ENCODE measurements around the gene PPFIA1. TPM values are rescaled to one million over a fixed set of nuclear protein-coding genes. Genes with fewer than 3 reads are reported as not detected.

The PPFIA1 gene
- total and polyA plus RNA-seq, 7 donors, result 13.2 to 62.1 (median 43.4) TPM

GRCh38 chr11:70313945-70314344 is 43.5 kb downstream of the PPFIA1 start:
- TF ChIP-seq POLR2A (IDR thresholded peaks at IDR 0.05) (no peak), POLR2AphosphoS5 (IDR thresholded peaks at IDR 0.05) (no peak), CTCF (IDR thresholded peaks at IDR 0.05) (no peak), EP300 (IDR thresholded peaks at IDR 0.05) (no peak)
- Histone ChIP-seq H3K27me3 (no peaks in the 10 kb centered on the region), H3K4me1 (no peaks in the 10 kb centered on the region), H3K9me3 (no peaks in the 10 kb centered on the region), H3K4me3 (no peak overlapping the region), H3K27ac (no peak overlapping the region), H3K36me3 (peaks cover 0 to 5% (median 0%) of the 10 kb centered on the region in 4 donors)
- intact Hi-C loops (cut with DNase I), result no loop called here
- WGBS, 2 donors, result 77 to 91% methylated on average over 8 of the region's 8 CpGs
- DNase-seq, result no peak

- TF ChIP-seq EP300 (IDR thresholded peaks at IDR 0.05) (no peak), POLR2AphosphoS5 (IDR thresholded peaks at IDR 0.05) (no peak), CTCF (IDR thresholded peaks at IDR 0.05) (no peak), POLR2A (IDR thresholded peaks at IDR 0.05) (no peak)
- no peak overlapping the region for H3K4me3 ChIP-seq
- DNase-seq, result peak; percentile 45
- H3K36me3 ChIP-seq, result peaks cover 0 to 8% (median 0%) of the 10 kb centered on the region in 4 donors
- intact Hi-C loops (cut with DNase I), result no loop called here
- no peaks in the 10 kb centered on the region for H3K4me1 ChIP-seq
- H3K9me3 ChIP-seq, result no peaks in the 10 kb centered on the region
- no peaks in the 10 kb centered on the region for H3K27me3 ChIP-seq
- 79 to 89% methylated on average over 10 of the region's 10 CpGs for WGBS, 2 donors
- H3K27ac ChIP-seq, result no peak overlapping the region
Observed at GRCh38 chr11:70314730-70315129, 44.2 kb downstream of the PPFIA1 start.

DNA sequence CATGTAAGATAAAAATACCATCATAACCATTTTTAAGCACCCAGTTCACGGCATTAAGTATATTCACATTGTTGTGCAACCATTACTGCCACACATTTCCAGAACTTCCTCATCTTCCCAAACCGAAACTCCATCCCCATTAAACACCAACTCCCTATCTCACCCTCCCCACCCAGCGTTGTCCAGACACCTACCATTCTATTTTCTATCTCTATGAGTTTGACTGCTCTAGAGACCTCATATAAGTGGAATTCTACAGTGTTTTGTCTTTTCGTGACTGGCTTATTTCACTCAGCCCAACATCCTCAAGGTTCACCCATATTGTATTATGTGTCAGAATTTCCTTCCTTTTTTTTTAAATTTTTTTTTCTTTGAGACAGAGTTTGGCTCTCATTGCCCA is 45.2 kb downstream of the PPFIA1 start:
- peaks cover 0 to 8% (median 0%) of the 10 kb centered on the region in 4 donors for H3K36me3 ChIP-seq
- H3K4me1 ChIP-seq, result no peaks in the 10 kb centered on the region
- intact Hi-C loops (cut with DNase I), result no loop called here
- no peak for TF ChIP-seq POLR2AphosphoS5 (IDR thresholded peaks at IDR 0.05)
- no peak for TF ChIP-seq POLR2A (IDR thresholded peaks at IDR 0.05)
- TF ChIP-seq EP300 (IDR thresholded peaks at IDR 0.05), result no peak
- TF ChIP-seq CTCF (IDR thresholded peaks at IDR 0.05), result no peak
- peak; percentile 18 for DNase-seq
- no peaks in the 10 kb centered on the region for H3K27me3 ChIP-seq
- H3K4me3 ChIP-seq, result no peak overlapping the region
- H3K9me3 ChIP-seq, result no peaks in the 10 kb centered on the region
- WGBS, 2 donors, result 71 to 88% methylated on average over 4 of the region's 4 CpGs
- no peak overlapping the region for H3K27ac ChIP-seq

DNA sequence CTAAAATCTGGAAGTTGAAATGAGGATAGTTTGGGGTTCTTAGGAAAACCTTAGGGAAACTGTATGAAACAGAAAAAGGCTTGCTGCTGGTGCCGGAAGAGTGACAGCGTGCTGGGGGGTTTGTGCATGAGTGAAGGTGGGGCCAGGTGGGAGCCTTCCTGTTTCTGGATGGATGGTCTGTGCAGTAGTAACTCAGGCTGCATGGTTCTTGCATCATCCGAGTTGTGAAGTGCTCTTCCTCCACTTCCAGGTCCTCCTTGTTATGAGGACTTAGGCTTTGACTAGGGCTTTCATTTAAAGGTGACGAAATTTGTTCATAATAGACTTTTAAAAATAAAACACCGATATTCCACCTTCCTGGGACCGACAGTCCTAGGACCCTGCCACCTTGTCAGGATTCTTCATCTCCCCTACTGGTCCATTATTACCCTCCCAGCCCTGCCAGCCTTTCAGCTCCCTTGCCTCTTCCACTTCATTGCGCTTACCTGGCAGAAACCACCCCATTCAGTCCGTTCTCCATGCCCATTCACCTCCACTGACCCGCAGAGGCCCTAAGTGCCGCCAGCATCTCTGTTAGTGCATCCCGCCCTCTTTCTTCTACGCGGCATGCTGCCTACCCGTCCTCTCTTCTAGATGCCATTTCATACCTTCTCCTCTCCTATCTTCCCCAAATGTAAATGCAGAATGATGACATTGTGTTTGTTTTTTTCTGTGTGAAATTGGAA is 47.3 kb downstream of the PPFIA1 start:
- Histone ChIP-seq H3K9me3 (no peaks in the 10 kb centered on the region), H3K27ac (no peak overlapping the region), H3K4me1 (no peaks in the 10 kb centered on the region), H3K27me3 (no peaks in the 10 kb centered on the region), H3K36me3 (peaks cover 0 to 8% (median 0%) of the 10 kb centered on the region in 4 donors), H3K4me3 (no peak overlapping the region)
- 95 to 96% methylated on average over 14 of the region's 14 CpGs for WGBS, 2 donors
- no peak for TF ChIP-seq CTCF (IDR thresholded peaks at IDR 0.05)
- no peak for TF ChIP-seq POLR2AphosphoS5 (IDR thresholded peaks at IDR 0.05)
- no peak for TF ChIP-seq POLR2A (IDR thresholded peaks at IDR 0.05)
- no peak for TF ChIP-seq EP300 (IDR thresholded peaks at IDR 0.05)
- no peak for DNase-seq
- intact Hi-C loops (cut with DNase I), result no loop called here

Data from sigmoid colon (tissue), 7 donors.